ENCODE measurements around the gene SPAG17. TPM values are rescaled to one million over a fixed set of nuclear protein-coding genes. Genes with fewer than 3 reads are reported as not detected.

Gene SPAG17
- total RNA-seq (2021; ENCODE audit: unreplicated experiment) (0.36 TPM), Bru-seq, nascent RNA (percentile 31 among the genes with signal in this experiment), BruChase-seq, experiment 1, labeled RNA remaining after a 2-hour chase (percentile 31 among the genes with signal in this experiment), BruChase-seq, experiment 2, labeled RNA remaining after a 6-hour chase (percentile 26 among the genes with signal in this experiment)
- polyA plus RNA-seq (2012; ENCODE audit: insufficient read length), result 1.0 TPM
- long read RNA-seq, result 0 reads

- ChIA-PET CTCF (no interaction called here), POLR2A (no interaction called here)
- TF ChIP-seq POLR2AphosphoS5 (IDR thresholded peaks at IDR 0.05; ENCODE audit: low read depth, low read length) (no peak), CTCF (IDR thresholded peaks at IDR 0.05) (peak; percentile 39; the same call in 1 of the 2 replicates)
- peak; percentile 97 for ATAC-seq
- Histone ChIP-seq H3K9me3 (ENCODE audit: control insufficient read depth, insufficient read depth, low read depth, low read length) (no peaks in the 10 kb centered on the region), H3K27me3 (ENCODE audit: control insufficient read depth, insufficient read depth, low read length) (no peaks in the 10 kb centered on the region), H3K36me3 (ENCODE audit: control insufficient read depth, insufficient read depth, low read length) (no peaks in the 10 kb centered on the region), H3K27ac (ENCODE audit: low read length) (peak within 1 kb of the TSS; percentile 20; the same call in 1 of the 2 replicates), H3K4me3 (ENCODE audit: low read depth in 2 of 2, low read length in 2 of 2) (peak within 1 kb of the TSS; percentile 37 to 50), H3K4me1 (ENCODE audit: control insufficient read depth, insufficient read depth, low read length) (no peaks in the 10 kb centered on the region)
- no peak for DNase-seq (ENCODE audit: low read depth, low spot score)
- BruUV-seq (replicated peaks), result no TSS peak
- in situ Hi-C loops (cut with HindIII; ENCODE audit: low pct_unique_long_range_greater_than_20kb, low sequenced_read_pairs), result no loop called here
- intact Hi-C loops (cut with micrococcal nuclease; ENCODE audit: unreplicated experiment), result no loop called here
Observed at GRCh38 chr1:118185084-118185832, at the start of gene SPAG17. TSS of gene SPAG17 (minus strand) at chr1:118185228. CDS start at chr1:118185157, 71 bp downstream.

- Histone ChIP-seq H3K36me3 (ENCODE audit: control insufficient read depth, insufficient read depth, low read length) (no peaks in the 10 kb centered on the region), H3K27me3 (ENCODE audit: control insufficient read depth, insufficient read depth, low read length) (no peaks in the 10 kb centered on the region), H3K4me3 (ENCODE audit: low read depth in 2 of 2, low read length in 2 of 2) (no peak overlapping the region), H3K9me3 (ENCODE audit: control insufficient read depth, insufficient read depth, low read depth, low read length) (no peaks in the 10 kb centered on the region), H3K4me1 (ENCODE audit: control insufficient read depth, insufficient read depth, low read length) (no peaks in the 10 kb centered on the region), H3K27ac (ENCODE audit: low read length) (no peak overlapping the region)
- ATAC-seq (no peak), DNase-seq (ENCODE audit: low read depth, low spot score) (no peak)
- ChIA-PET CTCF (no interaction called here), POLR2A (no interaction called here)
- BruUV-seq (replicated peaks), result no TSS peak
- intact Hi-C loops (cut with micrococcal nuclease; ENCODE audit: unreplicated experiment), result no loop called here
- in situ Hi-C loops (cut with HindIII; ENCODE audit: low pct_unique_long_range_greater_than_20kb, low sequenced_read_pairs), result no loop called here
- TF ChIP-seq REST (IDR thresholded peaks at IDR 0.05; ENCODE audit: insufficient read depth in 1 of 2, low read depth in 2 of 2, low read length in 1 of 2), result no peak
- no peak for TF ChIP-seq TCF7L2 (IDR thresholded peaks at IDR 0.05; ENCODE audit: low read depth, low read length)
- TF ChIP-seq SIN3A (IDR thresholded peaks at IDR 0.05; ENCODE audit: borderline replicate concordance, insufficient read depth, low read depth, low read length), result no peak
- TF ChIP-seq CTCF (IDR thresholded peaks at IDR 0.05), result no peak
- no peak for TF ChIP-seq POLR2AphosphoS5 (IDR thresholded peaks at IDR 0.05; ENCODE audit: low read depth, low read length)
Observed at GRCh38 chr1:118225471-118225870, 40.4 kb upstream of the SPAG17 start.
